Thyroid gland (tissue), 4 donors: ENCODE measurements around the gene EXOG. TPM values are rescaled to one million over a fixed set of nuclear protein-coding genes. Genes with fewer than 3 reads are reported as not detected.

Experiments
- DNase-seq, 2 donors: peaks; one replicate each; pipeline ENCODE4 v3.0.0-alpha.2; 2019
- H3K27ac ChIP-seq, 3 donors: fragments of 200-600 bp; sonication (generic); 1 replicate in 2 of 3; 2 replicates in 1 of 3; pipeline ENCODE4 v1.5.1; 2016 to 2019; ENCODE audit warnings: mild to moderate bottlenecking in 1 of 3, moderate library complexity in 1 of 3
- H3K27me3 ChIP-seq: fragments of 200-600 bp; sonication (generic); one replicate; pipeline ENCODE4 v1.5.1; 2019
- H3K36me3 ChIP-seq, 2 donors: fragments of 200-600 bp; sonication (generic); one replicate each; pipeline ENCODE4 v1.5.1; 2016 to 2019
- H3K4me1 ChIP-seq, 2 donors: fragments of 200-600 bp; sonication (generic); one replicate each; pipeline ENCODE4 v1.5.1; 2017 to 2019
- H3K4me3 ChIP-seq, 3 donors: fragments of 200-600 bp; sonication (generic); replicated peaks in 1 of 3; 1 replicate in 2 of 3; 2 replicates in 1 of 3; pipeline ENCODE4 v1.5.1; 2016; ENCODE audit warnings: mild to moderate bottlenecking in 1 of 3
- H3K9me3 ChIP-seq: fragments of 200-600 bp; sonication (generic); one replicate; pipeline ENCODE4 v1.5.1; 2017
- CTCF ChIP-seq, 6 experiments: fragments of 200-600 bp in 3 of 6; fragments of 450-650 bp in 3 of 6; sonication (generic) in 3 of 6; IDR thresholded peaks; one replicate each; pipeline ENCODE4 v1.5.1; 2016 to 2019; ENCODE audit warnings: antibody characterized with exemption in 6 of 6, mild to moderate bottlenecking in 2 of 6, inconsistent platforms in 1 of 6, moderate library complexity in 1 of 6
- POLR2A ChIP-seq, 2 donors: fragments of 450-650 bp; IDR thresholded peaks; one replicate each; pipeline ENCODE4 v1.6.1; 2017; ENCODE audit warnings: antibody characterized with exemption in 2 of 2, mild to moderate bottlenecking in 2 of 2, moderate library complexity in 1 of 2
- WGBS, 2 donors: methylation state at CpG; one replicate each; pipeline ENCODE4 v1.1.5; 2017; 5-methylcytosine and 5-hydroxymethylcytosine counted together
- intact Hi-C: fragments of 100-400 bp; cut with DNase I; formaldehyde crosslinking; loops from one replicate; pipeline ENCODE4 v1.15.1; 2023
- total RNA-seq, 4 donors: library from RNA; depleted of rRNA; stranded (reverse); fragments of >200 nt; gene quantifications; one replicate each; pipeline ENCODE4 v1.2.3, GENCODE V29; 2016

EXOG gene
- total RNA-seq, 4 donors from 2014 or later, result 7.6 to 17.6 (median 14.1) TPM

- TF ChIP-seq CTCF (IDR thresholded peaks at IDR 0.05), result no peak
These were observed 59.2 kb downstream of the EXOG start for GRCh38 chr3:38555149-38555840.

DNA sequence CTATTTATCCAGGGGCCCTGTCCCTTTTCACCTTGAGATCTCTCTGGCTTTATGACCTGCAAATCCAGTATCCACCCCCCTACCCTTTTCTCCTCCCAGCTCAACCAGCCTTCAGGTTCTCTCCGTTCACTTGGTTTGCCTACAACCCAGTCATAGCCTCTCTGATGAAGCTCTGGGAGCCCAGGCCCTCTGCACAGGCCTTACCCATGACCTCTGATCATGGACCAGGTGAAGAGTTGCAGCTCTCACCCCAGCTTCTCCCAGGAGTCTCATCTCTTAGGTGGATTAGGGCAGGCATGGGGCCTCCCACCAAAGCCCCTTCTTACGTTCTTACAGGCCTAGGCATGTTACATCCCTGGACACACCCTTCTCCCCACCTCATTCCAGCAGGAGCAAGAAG is 59.8 kb downstream of the EXOG start:
- H3K27ac ChIP-seq, result no peak overlapping the region
- no peaks in the 10 kb centered on the region for H3K27me3 ChIP-seq
- no peak overlapping the region for H3K4me3 ChIP-seq
- H3K36me3 ChIP-seq, result no peaks in the 10 kb centered on the region
- TF ChIP-seq CTCF (IDR thresholded peaks at IDR 0.05), result no peak
- no peak for TF ChIP-seq POLR2A (IDR thresholded peaks at IDR 0.05)
- no peaks in the 10 kb centered on the region for H3K9me3 ChIP-seq
- 92 to 96% methylated on average over 2 of the region's 2 CpGs for WGBS, 2 donors
- no peak for DNase-seq
- H3K4me1 ChIP-seq, result no peaks in the 10 kb centered on the region
- intact Hi-C loops, result no loop called here

More at GRCh38 chr3:38555149-38555840, 59.2 kb downstream of the EXOG start:
- intact Hi-C loops, result no loop called here
- Histone ChIP-seq H3K27me3 (no peaks in the 10 kb centered on the region), H3K9me3 (no peaks in the 10 kb centered on the region), H3K4me3 (no peak overlapping the region), H3K4me1 (no peaks in the 10 kb centered on the region), H3K27ac (no peak overlapping the region), H3K36me3 (no peaks in the 10 kb centered on the region)
- WGBS, 2 donors, result 72 to 87% methylated on average over 2 to 6 of the region's 6 CpGs
- DNase-seq, result no peak

GRCh38 chr3:38556640-38557358 is 60.7 kb downstream of the EXOG start:
- H3K36me3 ChIP-seq, result no peaks in the 10 kb centered on the region
- no peaks in the 10 kb centered on the region for H3K9me3 ChIP-seq
- H3K4me3 ChIP-seq, result no peak overlapping the region
- no peak for DNase-seq
- no peaks in the 10 kb centered on the region for H3K4me1 ChIP-seq
- 66 to 80% methylated on average over 4 of the region's 4 CpGs for WGBS, 2 donors
- no peak for TF ChIP-seq CTCF (IDR thresholded peaks at IDR 0.05)
- TF ChIP-seq POLR2A (IDR thresholded peaks at IDR 0.05), result no peak
- no peak overlapping the region for H3K27ac ChIP-seq
- intact Hi-C loops, result no loop called here
- no peaks in the 10 kb centered on the region for H3K27me3 ChIP-seq

DNA sequence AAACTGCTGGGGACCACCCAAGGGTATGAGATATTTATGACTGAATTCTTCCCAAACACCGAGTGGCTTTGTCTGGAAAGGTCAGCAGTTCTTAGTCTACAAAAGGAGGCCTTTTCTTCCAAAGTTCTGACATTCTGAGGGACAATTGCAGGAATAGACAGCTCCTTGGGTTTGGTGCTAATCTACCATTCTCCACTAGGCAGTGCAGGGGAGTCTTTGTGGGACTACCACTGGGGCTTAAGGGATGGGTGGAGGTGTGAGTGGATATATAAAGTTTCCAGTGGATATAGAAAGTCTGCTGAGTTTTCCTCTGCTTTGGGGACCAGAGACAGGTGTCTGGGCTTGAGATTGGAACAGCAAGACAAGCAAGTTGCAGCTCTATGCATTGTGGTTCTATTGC is 62.7 kb downstream of the EXOG start:
- DNase-seq, result no peak
- Histone ChIP-seq H3K27ac (no peak overlapping the region), H3K9me3 (no peaks in the 10 kb centered on the region), H3K36me3 (no peaks in the 10 kb centered on the region), H3K27me3 (no peaks in the 10 kb centered on the region), H3K4me1 (no peaks in the 10 kb centered on the region), H3K4me3 (no peak overlapping the region)
- TF ChIP-seq CTCF (IDR thresholded peaks at IDR 0.05) (no peak), POLR2A (IDR thresholded peaks at IDR 0.05) (no peak)
- WGBS, 2 donors, result 69 to 81% methylated on average over 1 of the region's 1 CpG
- intact Hi-C loops, result no loop called here

DNA sequence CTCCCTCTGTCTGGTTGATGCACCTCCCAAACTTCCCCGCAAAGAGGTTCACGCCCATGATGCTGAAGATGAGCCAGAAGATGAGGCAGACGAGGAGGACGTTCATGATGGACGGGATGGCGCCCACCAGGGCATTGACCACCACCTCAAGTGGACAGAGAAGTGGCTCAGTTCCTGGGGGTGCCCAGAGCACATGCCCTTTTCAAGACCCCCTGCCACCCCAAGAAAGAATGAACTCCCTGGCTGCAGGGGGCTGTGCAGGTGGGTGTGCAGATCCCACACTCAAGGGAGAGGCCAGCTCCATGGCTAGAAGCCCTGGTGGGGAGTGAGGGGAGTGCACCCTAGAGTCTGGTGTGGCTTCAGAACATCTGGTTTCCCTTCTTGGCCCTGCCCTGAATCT is 64.1 kb downstream of the EXOG start:
- no peak for DNase-seq
- Histone ChIP-seq H3K9me3 (no peaks in the 10 kb centered on the region), H3K36me3 (no peaks in the 10 kb centered on the region), H3K4me3 (no peak overlapping the region), H3K4me1 (no peaks in the 10 kb centered on the region), H3K27me3 (no peaks in the 10 kb centered on the region), H3K27ac (no peak overlapping the region)
- TF ChIP-seq POLR2A (IDR thresholded peaks at IDR 0.05), result no peak
- no peak for TF ChIP-seq CTCF (IDR thresholded peaks at IDR 0.05)
- intact Hi-C loops, result no loop called here
- 97 to 100% methylated on average over 6 of the region's 6 CpGs for WGBS, 2 donors
